Stimulated activated effector memory CD8-positive, alpha-beta T cell treated with anti-CD3 and anti-CD28 coated beads, Interleukin-12 subunit alpha, Interleukin-12 subunit beta, amount 100 ng/mL, for 72 hours (primary cell): Measurements from ENCODE around the gene FBXO44.

Source experiments
- ATAC-seq: fragments of 150-1000 bp; cut with Tn5 transposase; 2 replicates; pipeline ENCODE4 v1.10.0; 2021
- DNase-seq, 2 donors: peaks; one replicate each; pipeline ENCODE4 v3.0.0; 2021 to 2022; ENCODE audit warnings: low spot score in 2 of 2
- H3K27ac Mint-ChIP-seq: one replicate; pipeline ENCODE4 v1.8.0; 2022; ENCODE audit warnings: mild to moderate bottlenecking, mixed read lengths
- H3K36me3 Mint-ChIP-seq: one replicate; pipeline ENCODE4 v1.8.0; 2022; ENCODE audit warnings: mild to moderate bottlenecking, mixed read lengths
- H3K4me1 Mint-ChIP-seq: one replicate; pipeline ENCODE4 v1.8.0; 2022; ENCODE audit warnings: mixed read lengths
- H3K4me3 Mint-ChIP-seq: one replicate; pipeline ENCODE4 v1.8.0; 2022; ENCODE audit warnings: mild to moderate bottlenecking, mixed read lengths
- H3K9me3 Mint-ChIP-seq: one replicate; pipeline ENCODE4 v1.8.0; 2022; ENCODE audit warnings: mixed read lengths

The FBXO44 gene

DNA sequence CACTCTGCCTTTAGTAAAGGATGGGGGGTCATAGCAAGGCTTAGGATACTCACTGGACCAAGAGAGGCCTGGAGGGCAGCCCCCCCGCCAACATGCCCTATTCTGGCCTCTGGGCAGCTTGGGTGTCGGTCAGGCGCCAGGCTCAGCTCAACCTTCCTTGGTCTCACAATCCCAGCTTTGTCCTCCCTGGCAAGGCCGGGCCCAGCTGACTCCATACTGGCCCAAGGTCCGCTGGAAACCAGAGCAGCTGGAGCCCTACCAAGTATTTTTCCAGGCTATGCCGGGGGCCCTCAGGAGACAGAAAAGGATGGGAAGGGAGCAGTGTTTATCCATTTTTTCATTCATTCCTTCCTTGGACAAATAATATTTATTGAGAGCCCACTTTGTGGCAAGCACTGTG, 6.6 kb upstream of the FBXO44 start:
- H3K36me3 Mint-ChIP-seq = peaks cover 5% of the 10 kb centered on the region
- no peak overlapping the region for H3K27ac Mint-ChIP-seq
- H3K4me3 Mint-ChIP-seq = no peak overlapping the region
- DNase-seq (no peak), ATAC-seq (no peak)
- H3K4me1 Mint-ChIP-seq = peaks cover 27% of the 10 kb centered on the region
- no peaks in the 10 kb centered on the region for H3K9me3 Mint-ChIP-seq

- no peak overlapping the region for H3K27ac Mint-ChIP-seq
These were observed 5.9 kb upstream of the FBXO44 start for GRCh38 chr1:11648732-11649158.

GRCh38 chr1:11649237-11649623, 5.4 kb upstream of the FBXO44 start:
- Mint-ChIP-seq H3K36me3 (no peaks in the 10 kb centered on the region), H3K9me3 (no peaks in the 10 kb centered on the region), H3K4me1 (peaks cover 27% of the 10 kb centered on the region), H3K27ac (no peak overlapping the region), H3K4me3 (no peak overlapping the region)
- DNase-seq (no peak), ATAC-seq (no peak)

More at GRCh38 chr1:11648732-11649158, 5.9 kb upstream of the FBXO44 start:
- peak; percentile 20 for ATAC-seq
- Mint-ChIP-seq H3K9me3 (no peaks in the 10 kb centered on the region), H3K4me1 (peaks cover 27% of the 10 kb centered on the region), H3K36me3 (peaks cover 4% of the 10 kb centered on the region), H3K4me3 (peak overlapping the region; percentile 11)
- DNase-seq = no peak

DNA sequence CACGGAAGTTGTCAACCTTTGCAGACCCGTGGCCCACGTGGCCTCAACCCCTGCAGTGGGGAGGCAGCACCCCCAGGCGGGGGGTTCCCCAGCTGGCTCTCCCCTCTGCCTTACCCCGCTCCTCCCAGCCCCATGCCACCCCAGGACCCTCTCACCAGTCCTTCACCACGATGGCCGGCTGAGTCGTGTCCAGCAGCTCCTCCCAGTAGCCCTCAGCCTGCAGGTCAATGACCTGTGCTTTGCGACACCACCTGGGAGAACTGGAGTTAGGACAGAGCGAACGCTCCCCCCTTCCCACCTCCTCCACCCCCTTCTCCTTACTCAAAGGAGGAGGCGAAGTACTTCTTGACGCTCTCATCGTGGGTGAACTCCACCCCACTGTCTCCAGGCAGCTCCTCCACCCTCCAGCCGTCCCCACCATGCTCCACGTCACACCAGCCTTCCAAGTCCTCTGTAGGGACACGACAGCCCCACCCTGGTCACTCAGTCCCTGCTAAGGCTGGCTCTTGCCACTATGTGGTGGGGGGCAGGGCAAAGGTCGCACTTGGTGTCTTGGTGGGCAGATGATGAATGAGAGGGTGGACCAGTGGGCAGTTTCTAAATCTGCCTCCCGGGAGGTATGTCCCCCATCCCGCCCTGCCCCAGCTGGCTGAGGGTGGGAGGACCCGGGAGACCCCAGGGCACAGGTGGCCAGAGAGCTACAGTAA, 4.9 kb upstream of the FBXO44 start:
- DNase-seq (no peak), ATAC-seq (no peak)
- H3K27ac Mint-ChIP-seq = peak overlapping the region; percentile 82
- no peaks in the 10 kb centered on the region for H3K9me3 Mint-ChIP-seq
- H3K36me3 Mint-ChIP-seq = no peaks in the 10 kb centered on the region
- H3K4me3 Mint-ChIP-seq = peak overlapping the region; percentile 75
- peaks cover 27% of the 10 kb centered on the region for H3K4me1 Mint-ChIP-seq

DNA sequence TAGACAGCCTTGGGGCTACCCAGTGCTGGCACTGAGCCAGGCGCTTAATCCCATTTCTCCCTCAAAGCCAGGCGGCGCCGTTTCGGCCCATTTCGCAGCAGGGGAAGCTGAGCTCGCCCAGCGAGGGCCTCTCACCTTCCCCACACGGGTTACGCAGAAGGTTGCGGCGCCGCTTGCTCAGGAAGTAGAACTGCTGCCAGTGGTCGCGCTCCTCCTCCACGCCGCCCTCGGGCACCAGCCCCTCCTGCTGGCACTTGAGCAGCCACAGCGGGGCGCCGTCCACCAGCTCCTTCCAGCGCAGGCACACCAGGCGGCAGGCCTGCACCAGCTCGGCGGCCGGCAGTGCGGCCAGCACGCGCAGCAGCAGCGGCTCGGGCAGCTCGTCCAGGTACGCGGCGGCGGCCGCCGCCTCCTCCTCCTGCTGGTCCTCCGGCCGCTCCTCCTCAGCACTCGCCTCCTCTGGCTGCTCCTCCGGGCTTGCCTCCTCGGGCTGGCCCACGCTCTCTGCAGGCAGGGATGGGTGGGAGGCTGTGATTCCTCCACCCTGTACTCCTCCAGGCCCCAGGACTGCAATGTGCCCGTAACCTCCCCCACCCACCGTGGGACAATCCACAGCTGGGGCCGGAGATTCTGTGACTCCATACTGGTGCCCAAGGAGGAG, 4.2 kb upstream of the FBXO44 start:
- peak; percentile 71 to 92 for DNase-seq
- ATAC-seq = peak; percentile 86
- H3K27ac Mint-ChIP-seq = peak overlapping the region; percentile 82
- peaks cover 2% of the 10 kb centered on the region for H3K36me3 Mint-ChIP-seq
- H3K9me3 Mint-ChIP-seq = no peaks in the 10 kb centered on the region
- peaks cover 30% of the 10 kb centered on the region for H3K4me1 Mint-ChIP-seq
- H3K4me3 Mint-ChIP-seq = peak overlapping the region; percentile 75

DNA sequence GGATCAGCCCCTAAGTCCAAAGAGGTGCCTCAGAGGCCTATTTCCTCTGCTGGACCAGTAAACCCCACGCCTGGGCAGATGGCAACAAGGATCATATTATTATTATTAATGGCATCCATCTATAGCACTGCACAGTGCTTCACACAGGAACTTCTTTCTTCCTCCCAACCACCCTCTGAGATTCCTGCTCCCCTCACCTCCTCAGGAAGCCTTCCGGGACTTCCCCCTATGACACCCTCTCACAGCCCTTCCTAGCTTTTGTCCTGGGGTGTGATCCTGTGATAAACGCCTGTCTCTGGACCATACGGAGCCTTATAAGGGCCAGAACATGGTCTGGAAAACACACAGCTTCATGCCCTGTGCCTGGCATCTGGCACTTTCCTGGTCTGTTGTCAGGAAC, 3.7 kb upstream of the FBXO44 start:
- ATAC-seq (no peak), DNase-seq (no peak)
- peak overlapping the region; percentile 75 for H3K4me3 Mint-ChIP-seq
- peaks cover 36% of the 10 kb centered on the region for H3K4me1 Mint-ChIP-seq
- peaks cover 7% of the 10 kb centered on the region for H3K36me3 Mint-ChIP-seq
- H3K9me3 Mint-ChIP-seq = no peaks in the 10 kb centered on the region
- peak overlapping the region; percentile 82 for H3K27ac Mint-ChIP-seq

DNA sequence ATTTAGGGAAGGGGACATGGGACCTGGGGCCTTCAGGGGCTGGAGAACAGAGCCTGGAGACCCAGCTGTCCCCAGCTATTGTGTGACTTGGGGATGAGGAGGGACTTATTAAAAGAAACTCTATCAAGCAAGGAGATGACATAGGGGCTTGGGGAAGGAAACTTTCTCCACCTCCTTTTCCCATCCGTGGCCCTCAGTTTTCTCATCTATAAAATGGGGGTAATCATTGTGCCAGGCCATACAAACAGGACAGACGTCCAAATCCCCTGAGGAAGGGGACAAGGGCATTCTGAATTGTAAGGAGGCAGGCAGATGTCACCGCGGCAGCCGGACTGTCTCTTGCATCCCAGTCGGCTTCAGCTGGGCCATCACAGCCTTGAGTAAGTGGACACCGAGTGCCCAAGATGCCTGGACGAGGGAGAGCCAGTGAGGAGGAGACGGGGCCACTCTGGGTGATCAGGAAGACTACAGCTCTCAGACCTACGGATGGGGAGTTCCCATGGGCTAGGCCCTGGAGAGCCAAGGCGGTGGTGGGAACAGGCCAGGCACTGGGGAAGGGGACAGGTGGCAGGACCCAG, 2.4 kb upstream of the FBXO44 start:
- peaks cover 30% of the 10 kb centered on the region for H3K4me1 Mint-ChIP-seq
- H3K9me3 Mint-ChIP-seq = no peaks in the 10 kb centered on the region

DNA sequence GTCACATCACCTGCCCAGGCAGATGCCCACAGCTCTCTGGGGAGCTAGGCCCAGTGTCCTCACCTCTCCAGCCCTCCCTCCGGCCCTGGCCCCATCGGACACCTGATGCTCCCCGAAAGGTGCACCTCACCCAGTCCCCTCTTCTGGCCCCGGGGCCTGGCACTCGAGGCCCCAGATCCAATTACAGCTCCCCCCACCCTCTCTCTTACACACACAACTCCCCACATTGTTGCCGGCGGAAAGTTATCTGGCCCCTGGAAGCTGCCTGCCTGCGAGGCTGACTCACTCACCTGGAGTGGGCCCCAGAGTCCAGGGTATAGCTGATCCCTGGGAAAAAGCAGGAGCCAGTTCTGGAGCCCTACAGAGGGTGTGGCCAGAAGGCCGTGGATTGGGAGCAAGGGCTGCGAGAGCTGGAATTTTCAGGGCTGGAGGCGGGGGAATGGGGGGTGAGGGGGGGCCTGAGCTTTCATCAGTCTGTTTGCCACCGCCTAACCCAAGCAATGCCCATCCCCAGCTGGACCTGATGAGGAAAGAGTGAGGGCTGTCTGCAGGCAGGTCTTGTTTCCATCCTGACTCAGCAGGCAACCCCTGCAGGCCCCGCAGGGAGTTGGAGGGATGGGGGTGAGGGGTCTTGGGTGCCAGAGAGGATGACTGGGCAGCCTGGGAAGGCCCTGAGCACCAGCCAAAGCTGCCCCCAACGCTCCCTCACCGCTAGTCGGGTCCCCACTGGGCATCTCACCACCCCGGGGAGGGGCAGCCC, 1.4 kb upstream of the FBXO44 start:
- H3K4me3 Mint-ChIP-seq = peak overlapping the region; percentile 67
- H3K27ac Mint-ChIP-seq = no peak overlapping the region
- H3K36me3 Mint-ChIP-seq = peaks cover 28% of the 10 kb centered on the region

More for the DNA sequence above, 2.4 kb upstream of the FBXO44 start:
- Mint-ChIP-seq H3K36me3 (peaks cover 20% of the 10 kb centered on the region), H3K4me3 (peak overlapping the region; percentile 3), H3K27ac (no peak overlapping the region)
- DNase-seq (no peak), ATAC-seq (no peak)

GRCh38 chr1:11653861-11654136, 878 bp upstream of the FBXO44 start:
- H3K36me3 Mint-ChIP-seq = peaks cover 30% of the 10 kb centered on the region
- H3K27ac Mint-ChIP-seq = no peak overlapping the region
- H3K4me1 Mint-ChIP-seq = peaks cover 30% of the 10 kb centered on the region
- ATAC-seq (no peak), DNase-seq (no peak)
- no peaks in the 10 kb centered on the region for H3K9me3 Mint-ChIP-seq
- H3K4me3 Mint-ChIP-seq = peak overlapping the region; percentile 67

More for the DNA sequence above, 1.4 kb upstream of the FBXO44 start:
- H3K4me1 Mint-ChIP-seq = peaks cover 30% of the 10 kb centered on the region
- DNase-seq (no peak), ATAC-seq (no peak)
- no peaks in the 10 kb centered on the region for H3K9me3 Mint-ChIP-seq

DNA sequence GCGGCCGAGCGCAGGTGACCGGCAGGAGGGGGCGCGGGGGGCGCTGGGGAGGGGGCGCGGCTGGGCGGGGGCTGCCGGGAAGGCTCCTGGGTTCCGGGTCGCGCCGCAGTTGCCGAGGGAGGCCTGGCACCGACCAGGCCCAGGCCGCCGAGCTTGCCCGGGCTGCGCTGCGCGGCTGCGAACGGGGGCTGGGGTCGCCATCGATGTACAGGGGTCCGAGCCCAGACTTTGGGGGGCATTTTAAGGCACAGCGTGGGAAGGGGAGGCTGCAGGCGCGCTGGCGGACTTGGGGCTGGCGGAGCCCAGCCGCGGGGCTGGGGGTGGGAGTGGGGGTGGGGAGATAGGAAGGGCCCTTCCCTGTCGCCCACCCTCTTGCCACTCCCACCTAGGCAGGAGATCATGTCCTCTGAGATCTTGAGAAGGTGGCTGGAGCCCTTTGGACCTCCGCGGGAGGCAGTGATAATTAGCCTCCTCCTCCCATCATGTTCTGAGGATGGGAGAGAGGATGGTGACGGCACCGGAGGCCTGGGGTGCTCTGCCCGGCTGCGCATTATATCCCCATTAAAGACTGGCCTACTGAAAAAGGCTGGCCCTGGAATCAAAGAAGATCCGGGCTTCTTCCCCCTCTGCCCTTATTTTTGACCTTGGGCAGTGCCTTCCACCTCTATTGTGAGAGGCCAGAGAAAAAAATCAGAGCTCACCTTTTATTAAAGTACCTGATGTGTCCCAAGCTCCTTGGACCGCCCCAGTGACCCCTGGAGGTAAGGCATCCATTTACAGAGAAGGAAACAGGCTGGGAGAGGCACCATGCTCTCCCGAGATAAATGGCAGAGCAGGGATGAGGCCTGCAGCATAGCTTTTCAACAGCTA, 497 bp downstream of the FBXO44 start:
- no peak for DNase-seq
- peak; percentile 33 for ATAC-seq
- Mint-ChIP-seq H3K36me3 (peaks cover 42% of the 10 kb centered on the region), H3K9me3 (no peaks in the 10 kb centered on the region), H3K27ac (peak overlapping the region; percentile 50), H3K4me3 (peak overlapping the region; percentile 67), H3K4me1 (peaks cover 24% of the 10 kb centered on the region)

DNA sequence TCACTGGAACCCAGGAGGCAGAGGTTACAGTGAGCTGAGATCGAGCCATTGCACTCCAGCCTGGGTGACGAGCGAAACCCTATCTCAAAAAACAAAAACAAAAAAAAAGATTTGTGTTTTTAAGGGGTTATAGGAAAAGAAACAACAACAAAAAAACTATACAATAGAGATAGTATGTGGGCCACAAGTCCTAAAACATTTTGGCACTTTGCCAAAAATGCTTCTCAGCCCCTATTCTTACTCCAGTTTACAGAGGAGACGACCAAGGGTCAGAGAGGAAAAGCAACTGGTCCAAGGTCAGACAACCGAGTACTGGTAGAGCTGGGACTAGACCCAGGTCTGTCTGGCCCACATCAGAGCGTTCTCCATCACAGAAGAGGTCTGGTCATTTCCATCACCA, 3.0 kb downstream of the FBXO44 start:
- Mint-ChIP-seq H3K36me3 (peaks cover 55% of the 10 kb centered on the region), H3K4me3 (no peak overlapping the region), H3K4me1 (peaks cover 9% of the 10 kb centered on the region), H3K27ac (no peak overlapping the region), H3K9me3 (no peaks in the 10 kb centered on the region)
- no peak for ATAC-seq
- no peak for DNase-seq

DNA sequence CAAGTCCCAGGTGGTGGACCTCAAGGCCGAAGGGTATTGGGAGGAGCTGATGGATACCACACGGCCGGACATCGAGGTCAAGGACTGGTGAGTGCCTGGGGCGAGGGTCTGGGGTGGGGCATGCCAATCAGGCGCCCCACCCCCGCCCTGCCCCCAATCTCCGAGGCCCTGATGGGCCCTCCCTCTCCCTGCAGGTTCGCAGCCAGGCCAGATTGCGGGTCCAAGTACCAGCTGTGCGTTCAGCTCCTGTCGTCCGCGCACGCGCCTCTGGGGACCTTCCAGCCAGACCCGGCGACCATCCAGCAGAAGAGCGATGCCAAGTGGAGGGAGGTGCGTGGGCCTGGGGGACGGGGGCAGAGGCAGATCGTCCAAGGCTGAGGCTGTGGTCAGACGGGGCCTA, 3.9 kb downstream of the FBXO44 start:
- Mint-ChIP-seq H3K4me1 (peaks cover 9% of the 10 kb centered on the region), H3K9me3 (no peaks in the 10 kb centered on the region), H3K4me3 (no peak overlapping the region), H3K27ac (peak overlapping the region; percentile 54), H3K36me3 (peaks cover 59% of the 10 kb centered on the region)
- no peak for ATAC-seq
- DNase-seq = no peak

DNA sequence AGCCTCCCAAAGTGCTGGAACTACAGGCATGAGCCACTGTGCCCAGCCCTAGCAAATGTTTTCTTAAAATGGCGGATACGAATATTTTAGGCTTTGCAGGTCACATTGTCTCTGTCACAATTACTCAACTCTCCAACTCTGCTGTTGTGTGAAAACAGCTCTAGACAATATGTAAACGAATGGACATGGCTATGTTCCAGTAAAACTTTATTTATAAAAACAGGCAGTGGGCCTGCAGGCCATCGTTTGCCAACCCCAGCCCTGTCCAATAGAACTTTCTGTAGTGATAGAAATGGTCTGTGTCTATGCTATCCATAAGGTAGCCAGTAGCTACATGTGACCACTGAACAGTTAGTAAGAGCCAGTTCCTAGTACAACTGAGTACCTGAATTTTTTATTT, 5.1 kb downstream of the FBXO44 start:
- Mint-ChIP-seq H3K4me3 (no peak overlapping the region), H3K4me1 (peaks cover 9% of the 10 kb centered on the region)

GRCh38 chr1:11661103-11661502, 6.4 kb downstream of the FBXO44 start:
- no peak for ATAC-seq
- no peaks in the 10 kb centered on the region for H3K9me3 Mint-ChIP-seq

More for the DNA sequence above, 5.1 kb downstream of the FBXO44 start:
- Mint-ChIP-seq H3K9me3 (no peaks in the 10 kb centered on the region), H3K36me3 (peaks cover 59% of the 10 kb centered on the region), H3K27ac (no peak overlapping the region)
- ATAC-seq (no peak), DNase-seq (no peak)

More at GRCh38 chr1:11661103-11661502, 6.4 kb downstream of the FBXO44 start:
- Mint-ChIP-seq H3K36me3 (peaks cover 51% of the 10 kb centered on the region), H3K4me1 (no peaks in the 10 kb centered on the region), H3K4me3 (no peak overlapping the region), H3K27ac (no peak overlapping the region)
- DNase-seq = no peak
